ENCODE data around the gene GNA15.

Gene GNA15

DNA sequence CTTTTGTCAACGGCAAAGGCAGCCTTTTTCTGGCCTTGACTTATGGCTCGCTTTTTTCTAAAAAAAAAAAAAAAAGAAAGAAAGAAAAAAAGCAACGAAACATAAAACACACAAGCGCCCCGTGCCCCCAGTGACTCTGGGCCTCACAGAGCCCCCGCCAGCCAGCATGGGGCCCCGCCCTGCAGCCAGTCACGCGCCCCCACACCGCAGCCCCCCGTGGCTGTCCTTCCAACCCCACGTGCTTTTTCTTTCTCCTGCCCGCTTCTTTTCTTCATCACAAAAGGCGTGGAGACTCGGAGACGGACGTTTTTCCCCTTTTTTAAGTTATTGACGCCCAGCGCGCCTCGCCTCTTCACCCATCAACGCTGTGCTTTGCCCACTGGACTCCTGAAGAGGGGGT, 14.4 kb upstream of the GNA15 start:
- DNase-seq (ENCODE audit: low spot score): no peak

DNA sequence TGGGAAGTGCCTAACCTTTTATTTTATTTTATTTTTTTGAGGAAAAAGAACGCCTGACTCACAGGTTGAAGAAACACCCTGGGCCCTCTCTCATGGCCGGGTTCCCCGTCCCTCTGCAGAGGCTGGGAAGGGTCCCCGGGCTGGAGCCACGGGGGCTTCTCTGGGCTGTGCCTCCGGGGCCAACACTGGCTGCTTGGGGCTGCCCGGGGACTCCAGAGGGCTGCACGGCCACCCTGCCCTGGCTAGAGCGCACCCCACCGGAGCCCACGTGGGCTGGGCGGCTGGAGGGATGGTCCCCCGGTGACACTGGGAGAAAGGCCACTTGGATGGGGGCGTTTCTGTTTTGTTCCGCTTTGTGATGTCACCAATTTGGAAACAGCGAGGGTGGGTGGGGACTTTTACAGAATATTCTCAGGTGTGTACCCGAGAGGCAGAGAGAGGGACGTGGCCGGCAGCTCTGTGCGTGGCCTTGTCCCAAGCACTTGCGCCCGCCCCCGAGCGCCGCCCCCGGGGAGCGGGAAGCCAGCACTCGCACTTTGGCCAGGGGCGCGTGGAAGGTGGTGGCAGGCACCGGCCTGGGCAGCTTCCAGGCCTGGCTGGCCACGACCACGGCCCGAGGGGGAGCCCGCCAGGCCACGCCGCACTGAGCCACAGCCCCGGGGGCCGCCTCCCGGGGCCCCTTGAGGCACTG, 13.9 kb upstream of the GNA15 start:
- no peak for DNase-seq (ENCODE audit: low spot score)

DNA sequence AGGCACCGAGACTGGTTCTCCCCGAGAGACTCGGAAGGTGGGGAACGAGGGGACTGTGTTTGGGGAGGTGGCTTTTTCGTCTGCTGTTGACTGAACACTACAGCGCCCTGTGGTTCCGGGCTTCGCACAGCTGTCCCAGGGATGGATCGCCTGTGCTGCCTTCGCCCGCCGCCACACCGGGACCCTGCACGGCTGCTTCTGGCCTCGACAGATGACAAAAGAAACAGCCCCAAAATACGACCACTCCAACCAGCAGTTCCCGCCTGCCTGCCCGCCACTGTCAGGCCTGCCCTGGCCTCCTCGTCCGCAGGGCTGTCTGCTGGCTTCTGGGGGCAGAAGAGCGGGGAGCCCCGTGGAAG, 13.3 kb upstream of the GNA15 start:
- no peak for DNase-seq (ENCODE audit: low spot score)

DNA sequence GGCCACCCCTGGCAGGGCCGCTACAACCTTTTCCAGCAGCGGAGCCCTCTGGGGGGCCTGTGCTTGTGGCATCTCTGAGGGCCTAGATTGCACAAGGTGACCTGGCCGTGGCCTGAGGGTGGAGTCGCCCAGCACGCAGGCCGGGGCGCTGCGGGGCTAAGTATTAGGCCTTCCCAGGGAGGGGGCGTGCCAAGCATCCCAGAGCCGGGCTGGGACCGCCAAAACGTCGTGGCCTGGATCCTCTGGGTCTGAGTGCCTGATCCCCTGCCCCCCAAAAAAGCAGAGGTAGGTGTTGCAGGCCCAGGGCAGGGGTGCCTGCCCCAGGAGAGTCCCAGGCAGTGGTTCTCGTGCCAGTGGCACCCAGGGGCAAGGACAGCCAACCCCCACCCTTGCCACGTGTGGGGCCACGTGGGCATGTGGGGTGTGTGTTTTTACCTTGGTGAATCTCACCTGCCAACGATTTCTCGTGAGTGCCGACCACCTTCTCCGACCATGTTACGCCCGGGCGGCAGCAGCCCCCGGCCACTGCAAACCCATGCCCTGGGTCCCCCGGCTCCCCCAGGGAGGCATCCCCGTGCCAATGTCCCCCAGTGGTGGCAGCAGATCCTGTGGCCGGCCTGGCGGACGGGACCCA, 12.6 kb upstream of the GNA15 start:
- no peak for DNase-seq (ENCODE audit: low spot score)

DNA sequence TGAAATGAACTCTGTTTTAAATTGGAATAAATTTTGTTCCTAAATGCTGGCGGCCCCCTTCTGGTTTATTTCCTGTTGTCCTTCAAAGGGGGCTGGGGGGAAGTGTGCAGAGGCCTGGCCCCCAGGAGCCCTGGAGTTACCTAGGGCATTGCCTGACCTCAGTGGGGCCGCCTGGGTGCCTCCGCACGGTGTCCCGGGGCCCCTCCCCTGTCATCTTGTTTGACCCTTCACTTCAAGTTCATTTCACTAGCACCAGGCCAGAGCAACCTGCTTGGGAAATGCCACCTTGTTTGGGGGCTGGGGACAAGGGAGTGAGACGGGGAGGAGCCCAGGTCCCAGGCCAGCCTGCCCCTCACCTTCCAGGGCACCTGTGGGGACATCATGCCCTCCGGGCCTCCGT, 11.9 kb upstream of the GNA15 start:
- no peak for DNase-seq (ENCODE audit: low spot score)

DNA sequence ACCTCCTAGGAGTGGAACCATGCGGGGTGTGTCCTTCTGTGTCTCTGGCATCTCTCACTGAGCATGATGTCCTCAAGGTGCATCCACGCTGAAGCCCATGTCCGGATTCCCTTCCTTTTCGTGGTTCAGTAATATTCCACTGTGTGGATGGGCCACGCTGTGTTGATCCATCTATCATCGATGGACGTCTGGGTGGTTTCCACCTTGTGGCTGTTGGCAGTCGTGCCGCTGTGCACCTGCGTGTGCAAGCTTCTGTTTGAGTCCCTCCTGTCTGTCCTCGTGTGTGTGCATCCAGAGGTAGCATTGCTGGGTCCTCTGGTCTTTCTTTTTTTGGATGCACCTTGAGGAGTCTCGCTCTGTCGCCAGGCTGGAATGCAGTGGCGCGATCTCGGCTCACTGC, 11.2 kb upstream of the GNA15 start:
- DNase-seq (ENCODE audit: low spot score): no peak

DNA sequence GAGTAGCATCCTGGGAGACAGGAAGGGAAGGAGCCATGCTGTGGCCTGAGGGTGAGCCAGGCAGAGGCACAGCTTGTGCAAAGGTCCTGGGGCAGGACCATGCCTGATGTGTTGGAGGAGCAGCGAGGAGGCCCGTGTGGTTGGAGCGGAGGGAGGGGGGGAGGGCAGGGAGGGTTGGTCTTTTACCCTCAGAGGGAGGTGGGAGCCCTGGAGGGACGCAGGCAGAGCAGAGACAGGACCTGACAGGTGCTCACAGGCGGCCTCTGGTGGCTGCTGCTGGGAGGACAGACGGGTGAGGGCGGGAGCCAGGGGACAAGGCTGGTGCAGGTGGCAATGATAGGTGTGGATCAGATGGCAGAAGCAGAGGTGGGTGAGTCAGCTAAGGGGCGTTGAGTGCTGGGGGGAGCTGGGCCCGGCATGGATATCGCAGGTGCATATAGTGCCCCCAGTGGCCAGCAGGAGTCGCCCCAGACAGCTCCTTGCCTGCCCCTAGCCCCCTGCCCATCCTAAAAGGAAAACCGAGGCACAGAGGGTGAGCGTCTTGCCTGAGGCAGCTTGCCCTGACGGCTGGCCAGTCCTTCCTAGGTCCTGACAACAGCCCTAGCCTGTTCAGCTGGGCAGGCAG, 9.8 kb upstream of the GNA15 start:
- peak; percentile 68 for DNase-seq (ENCODE audit: low spot score)

DNA sequence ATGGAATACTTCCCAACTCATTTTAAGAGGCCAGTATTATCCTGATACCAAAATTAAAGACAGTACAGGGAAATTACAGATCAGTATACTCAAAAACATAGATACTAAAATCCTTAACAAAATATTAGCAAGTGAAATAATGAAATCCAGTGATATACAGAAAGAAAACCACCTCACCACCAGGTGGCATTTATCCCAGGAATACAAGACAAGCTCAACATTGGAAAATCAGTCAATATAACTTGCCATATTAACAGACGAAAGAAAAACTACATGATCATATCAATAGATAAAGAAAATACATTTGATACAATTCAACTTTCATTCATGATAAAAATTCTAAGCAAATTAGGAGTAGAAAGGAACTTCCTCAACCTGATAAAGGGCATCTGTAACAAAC, 6.7 kb upstream of the GNA15 start:
- DNase-seq (ENCODE audit: low spot score): no peak

DNA sequence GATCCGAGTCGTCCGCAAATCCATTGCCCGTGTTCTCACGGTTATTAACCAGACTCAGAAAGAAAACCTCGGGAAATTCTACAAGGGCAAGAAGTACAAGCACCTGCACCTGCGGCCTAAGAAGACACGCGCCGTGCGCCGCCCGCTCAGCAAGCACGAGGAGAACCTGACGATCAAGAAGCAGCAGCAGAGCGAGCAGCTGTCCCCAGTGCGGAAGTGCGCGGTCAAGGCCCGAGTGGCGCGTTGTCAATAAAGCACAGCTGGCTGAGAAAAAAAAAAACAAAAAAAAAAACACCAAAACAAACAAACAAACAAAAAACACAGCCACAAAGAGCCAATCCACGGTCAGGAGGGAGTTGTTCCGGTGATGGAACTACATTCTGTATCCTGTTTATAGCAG, 4.7 kb upstream of the GNA15 start:
- no peak for DNase-seq (ENCODE audit: low spot score)

DNA sequence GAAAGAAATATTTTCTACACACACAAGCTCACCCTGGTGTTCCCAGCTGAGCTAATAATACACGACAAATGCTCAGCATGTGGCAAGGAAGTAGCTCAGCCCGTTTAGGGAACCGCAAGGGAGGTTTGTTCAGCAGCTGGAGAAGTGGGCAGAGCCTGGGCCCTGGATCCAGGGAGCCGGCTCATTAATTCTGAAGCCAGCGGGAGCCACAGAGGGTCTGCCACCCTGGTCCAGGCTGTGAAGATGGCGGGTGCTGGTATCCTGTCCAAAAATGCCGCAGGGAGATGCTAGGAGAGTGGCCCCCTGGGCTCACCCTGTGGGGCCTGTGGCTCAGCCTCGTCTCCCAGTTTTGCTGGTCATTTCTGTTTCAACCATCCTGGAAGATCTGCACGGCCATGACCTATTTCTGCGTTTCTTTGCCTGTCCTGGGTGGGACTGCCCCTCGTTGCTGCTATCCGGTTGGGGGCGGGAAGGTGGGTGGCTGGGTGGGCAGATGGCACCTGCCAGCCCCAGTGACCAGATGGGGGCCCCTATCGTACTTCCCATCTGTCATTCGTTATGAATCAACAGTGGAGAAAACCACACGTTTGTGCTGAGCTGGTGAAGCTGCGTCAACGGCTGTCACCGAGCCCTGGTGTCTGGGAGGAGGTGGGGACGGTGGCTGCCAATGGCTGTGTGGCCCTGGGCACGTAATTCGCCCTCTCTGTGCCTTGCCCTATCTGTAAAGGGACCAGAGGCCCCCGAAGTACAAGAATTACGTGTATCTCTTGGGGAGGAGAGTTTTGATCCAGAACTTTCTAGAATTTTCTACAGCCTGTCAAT, 2.7 kb upstream of the GNA15 start:
- DNase-seq (ENCODE audit: low spot score): no peak

DNA sequence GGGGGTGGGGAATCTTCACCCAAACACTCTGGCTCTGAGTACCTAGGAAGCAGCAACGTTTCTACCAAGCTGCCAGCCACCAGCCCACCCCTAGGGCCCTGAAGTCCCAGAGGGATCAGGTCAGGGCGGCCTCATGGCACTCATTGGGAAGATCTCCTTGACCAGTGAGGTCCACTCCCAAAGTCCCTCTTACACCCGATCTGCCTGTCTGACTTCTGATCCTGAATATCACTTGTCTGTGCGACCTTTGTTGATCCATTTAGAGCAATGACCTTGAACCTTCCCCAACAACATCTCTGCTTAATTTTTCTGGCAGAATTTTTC, 2.1 kb upstream of the GNA15 start:
- DNase-seq (ENCODE audit: low spot score): no peak

DNA sequence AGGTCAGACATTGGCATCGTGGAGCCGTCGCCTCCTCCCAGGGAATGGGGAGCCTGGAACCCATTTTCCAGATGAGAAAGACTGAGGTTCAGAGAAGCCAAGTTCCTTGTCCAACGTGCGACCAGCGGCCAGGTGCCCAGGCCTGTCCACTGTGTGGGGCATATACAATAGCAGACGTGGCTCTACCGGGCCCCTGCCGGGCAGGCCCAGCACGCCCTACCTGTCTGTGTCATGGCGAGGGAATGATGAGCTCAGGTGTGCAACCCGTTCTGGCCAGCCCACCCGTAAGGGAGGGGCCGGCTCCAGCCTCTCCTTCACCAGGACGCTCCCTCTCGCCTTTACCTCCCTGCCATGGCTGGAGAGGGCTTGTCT, 837 bp downstream of the GNA15 start:
- DNase-seq (ENCODE audit: low spot score): no peak

DNA sequence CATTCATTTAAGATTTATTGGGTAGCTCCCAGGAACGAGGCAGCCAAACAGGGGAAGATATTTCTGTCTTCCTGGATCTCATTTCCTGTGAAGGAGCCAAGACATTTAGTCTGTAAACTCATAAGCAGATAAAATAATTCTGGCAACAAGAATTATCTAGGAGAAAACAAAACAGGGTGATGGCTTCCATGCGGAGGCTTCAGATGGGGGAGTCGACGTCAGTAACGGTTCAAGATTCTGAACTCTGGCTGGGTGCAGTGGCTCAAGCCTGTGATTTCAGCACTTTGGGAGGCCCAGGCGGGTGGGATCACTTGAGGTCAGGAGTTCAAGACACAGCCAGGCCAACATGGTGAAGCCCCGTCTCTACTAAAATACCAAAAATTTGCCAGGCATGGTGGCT, 1.3 kb downstream of the GNA15 start:
- DNase-seq (ENCODE audit: low spot score): no peak

DNA sequence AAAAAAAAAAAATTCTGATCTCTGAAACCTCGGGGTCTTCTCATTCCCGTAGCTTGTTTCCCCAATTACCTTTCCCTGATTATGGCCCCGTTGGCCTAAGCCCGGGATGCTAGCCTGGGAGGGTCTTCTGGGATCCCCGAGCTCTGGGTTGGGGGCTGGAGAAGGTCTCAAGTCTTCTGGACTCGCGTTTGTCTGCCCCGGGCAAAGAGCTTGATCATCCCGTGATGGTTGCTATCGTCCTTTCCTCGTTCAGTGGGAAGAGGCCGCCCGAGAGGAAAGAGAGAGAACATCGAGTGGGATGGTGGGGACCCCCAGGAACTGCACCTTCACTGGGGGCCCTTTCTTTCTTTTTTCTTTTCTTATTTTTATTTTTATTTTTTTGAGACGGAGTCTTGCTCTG, 2.4 kb downstream of the GNA15 start:
- no peak for DNase-seq (ENCODE audit: low spot score)

DNA sequence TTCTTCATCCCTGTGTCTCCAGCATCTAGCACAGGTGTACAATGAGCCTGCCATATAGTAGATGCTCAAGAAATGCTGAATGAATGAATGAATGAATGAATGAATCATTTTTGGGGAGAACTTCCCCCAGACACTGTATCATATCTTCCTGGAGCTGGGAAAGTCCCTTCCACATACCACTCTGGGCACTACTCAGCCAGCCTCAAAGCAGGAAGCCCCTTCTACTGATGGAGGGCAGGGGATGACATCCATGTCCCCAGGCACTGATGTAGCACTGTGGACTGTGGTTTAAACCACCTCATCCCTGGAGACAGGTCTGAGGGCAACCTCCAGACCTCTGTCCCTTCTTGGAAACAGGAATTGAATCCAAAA, 4.8 kb downstream of the GNA15 start:
- DNase-seq (ENCODE audit: low spot score): no peak

DNA sequence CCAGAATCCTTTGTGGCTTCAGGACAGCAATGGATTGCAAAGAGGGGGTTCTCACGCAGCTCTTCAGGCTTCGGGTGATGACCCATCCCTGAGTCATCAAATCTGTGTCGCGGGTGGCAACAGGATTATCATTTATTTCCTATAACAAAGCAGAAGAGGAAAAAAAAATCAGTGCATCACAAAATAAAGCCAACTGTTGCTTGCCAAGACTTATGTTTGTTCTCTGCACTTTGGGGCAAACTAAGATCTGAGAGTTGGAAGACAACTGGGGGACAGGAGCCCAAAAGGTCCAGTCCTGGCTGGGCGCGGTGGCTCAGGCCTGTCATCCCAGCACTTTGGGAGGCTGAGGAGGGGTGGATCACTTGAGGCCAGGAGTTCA, 6.4 kb downstream of the GNA15 start:
- peak; percentile 90 for DNase-seq (ENCODE audit: low spot score)

DNA sequence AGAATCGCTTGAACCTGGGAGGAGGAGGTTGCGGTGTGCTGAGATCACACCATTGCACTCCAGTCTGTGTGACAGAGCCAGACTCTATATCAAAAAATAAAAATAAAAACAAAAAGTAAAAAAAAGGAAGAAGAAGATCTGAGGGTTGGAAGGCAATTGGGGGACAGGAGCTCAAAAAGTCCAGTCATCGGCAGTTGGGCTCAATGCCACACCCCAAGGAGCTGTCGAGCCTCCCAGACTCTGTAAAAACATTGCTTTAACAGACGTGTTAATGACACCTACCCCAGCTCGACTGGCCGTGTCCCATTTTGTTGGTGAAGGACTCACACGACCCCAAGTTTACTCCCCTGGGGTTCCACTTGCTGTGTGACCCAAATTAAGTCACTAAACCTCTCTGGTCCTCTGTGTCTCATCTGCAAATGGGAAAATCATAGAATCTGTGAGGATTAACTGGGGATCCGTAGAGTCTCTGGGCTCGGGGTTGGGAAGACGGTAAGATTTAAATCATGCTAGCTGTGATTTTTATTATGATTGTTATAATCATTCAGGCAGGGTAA, 7.0 kb downstream of the GNA15 start:
- no peak for DNase-seq (ENCODE audit: low spot score)

DNA sequence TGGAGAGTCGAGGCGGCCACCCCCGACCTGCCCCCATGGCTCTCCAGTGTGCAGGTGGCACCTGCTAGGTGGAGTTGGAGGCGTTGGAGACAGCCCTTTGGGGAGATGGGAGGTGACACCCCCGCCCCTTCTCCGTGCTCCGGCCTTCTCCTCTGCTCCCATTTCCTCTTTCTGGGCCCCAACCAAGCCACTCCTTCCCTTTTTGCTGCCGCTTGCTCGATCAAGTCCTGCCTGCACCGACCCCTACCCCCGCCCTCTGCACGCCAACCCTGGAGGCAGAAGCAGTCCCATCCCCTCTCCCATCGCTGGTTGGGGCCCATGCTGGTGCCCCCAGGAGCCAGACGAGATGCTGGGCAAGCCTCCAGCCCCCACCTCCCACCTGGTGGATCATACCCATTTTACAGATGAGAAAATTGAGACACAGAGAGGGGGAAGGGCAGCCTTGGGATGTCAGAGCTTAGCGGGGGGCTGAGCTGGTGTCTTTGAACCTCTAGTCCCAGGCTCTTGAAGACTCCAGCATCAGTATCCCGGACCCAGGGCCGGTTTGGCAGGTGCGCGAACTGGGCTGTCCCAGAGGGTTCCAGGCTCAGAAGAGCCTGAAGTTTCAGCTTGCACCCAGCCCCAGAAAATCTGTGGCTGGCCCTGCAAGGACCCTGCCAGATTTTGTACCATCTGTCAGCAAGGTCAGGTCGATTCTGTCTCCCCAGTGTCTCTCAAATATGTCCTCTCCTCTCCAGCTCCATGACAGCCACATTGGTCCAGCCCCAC, 10.3 kb downstream of the GNA15 start:
- DNase-seq (ENCODE audit: low spot score): no peak

DNA sequence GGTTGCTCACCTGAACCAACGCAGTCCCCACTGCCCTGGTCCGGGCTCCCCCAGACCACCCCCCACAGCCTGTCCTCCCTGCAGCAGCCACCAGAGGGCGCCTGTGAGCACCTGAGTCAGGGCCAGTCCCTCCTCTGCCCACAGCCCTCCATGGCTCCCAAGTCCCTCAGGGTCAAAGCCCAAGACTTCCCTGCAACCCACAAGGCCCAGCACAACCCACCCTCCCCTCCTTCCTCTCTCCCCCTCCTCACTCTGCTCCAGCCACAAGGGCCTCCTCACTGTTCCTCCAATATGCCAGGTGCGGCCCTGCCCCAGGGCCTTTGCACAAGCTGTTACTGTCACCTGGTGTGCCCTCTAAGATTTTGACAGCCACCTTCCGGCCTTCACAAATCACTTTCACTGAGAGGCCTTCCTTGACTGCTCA, 10.9 kb downstream of the GNA15 start:
- no peak for DNase-seq (ENCODE audit: low spot score)

DNA sequence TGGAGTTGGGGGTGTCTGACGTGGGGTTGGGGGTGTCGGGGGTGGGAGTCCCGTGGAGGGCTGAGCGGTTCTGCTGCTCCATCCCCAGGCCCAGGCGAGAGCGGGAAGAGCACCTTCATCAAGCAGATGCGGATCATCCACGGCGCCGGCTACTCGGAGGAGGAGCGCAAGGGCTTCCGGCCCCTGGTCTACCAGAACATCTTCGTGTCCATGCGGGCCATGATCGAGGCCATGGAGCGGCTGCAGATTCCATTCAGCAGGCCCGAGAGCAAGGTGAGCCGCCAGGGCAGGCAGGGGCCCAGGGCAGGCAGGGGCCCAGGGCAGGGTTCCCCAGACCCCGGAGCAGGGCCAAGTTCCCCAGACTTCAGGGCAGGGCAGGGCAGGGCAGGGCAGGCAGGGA, 12.7 kb downstream of the GNA15 start:
- no peak for DNase-seq (ENCODE audit: low spot score)

DNA sequence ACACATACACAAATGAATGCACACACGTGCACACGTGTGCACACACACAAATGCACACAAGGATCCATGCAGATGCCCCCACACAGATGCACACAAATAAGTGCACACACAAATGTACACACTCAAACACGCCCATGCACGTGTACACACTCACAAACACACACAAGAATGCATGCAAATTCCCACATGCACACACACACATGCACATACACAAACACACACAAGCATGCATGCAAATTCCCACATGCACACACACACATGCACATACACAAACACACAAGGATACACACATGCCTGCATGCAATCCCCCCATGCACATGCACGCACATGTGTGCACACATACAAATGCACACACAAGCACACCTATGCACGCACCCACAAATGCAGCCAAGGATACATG, 13.3 kb downstream of the GNA15 start:
- no peak for DNase-seq (ENCODE audit: low spot score)
